Measurements from ENCODE around the gene PPP4R3A. TPM values are rescaled to one million over a fixed set of nuclear protein-coding genes. Genes with fewer than 3 reads are reported as not detected.

PPP4R3A gene
- 60.5 and 92.3 TPM in 2 replicates for total RNA-seq

DNA sequence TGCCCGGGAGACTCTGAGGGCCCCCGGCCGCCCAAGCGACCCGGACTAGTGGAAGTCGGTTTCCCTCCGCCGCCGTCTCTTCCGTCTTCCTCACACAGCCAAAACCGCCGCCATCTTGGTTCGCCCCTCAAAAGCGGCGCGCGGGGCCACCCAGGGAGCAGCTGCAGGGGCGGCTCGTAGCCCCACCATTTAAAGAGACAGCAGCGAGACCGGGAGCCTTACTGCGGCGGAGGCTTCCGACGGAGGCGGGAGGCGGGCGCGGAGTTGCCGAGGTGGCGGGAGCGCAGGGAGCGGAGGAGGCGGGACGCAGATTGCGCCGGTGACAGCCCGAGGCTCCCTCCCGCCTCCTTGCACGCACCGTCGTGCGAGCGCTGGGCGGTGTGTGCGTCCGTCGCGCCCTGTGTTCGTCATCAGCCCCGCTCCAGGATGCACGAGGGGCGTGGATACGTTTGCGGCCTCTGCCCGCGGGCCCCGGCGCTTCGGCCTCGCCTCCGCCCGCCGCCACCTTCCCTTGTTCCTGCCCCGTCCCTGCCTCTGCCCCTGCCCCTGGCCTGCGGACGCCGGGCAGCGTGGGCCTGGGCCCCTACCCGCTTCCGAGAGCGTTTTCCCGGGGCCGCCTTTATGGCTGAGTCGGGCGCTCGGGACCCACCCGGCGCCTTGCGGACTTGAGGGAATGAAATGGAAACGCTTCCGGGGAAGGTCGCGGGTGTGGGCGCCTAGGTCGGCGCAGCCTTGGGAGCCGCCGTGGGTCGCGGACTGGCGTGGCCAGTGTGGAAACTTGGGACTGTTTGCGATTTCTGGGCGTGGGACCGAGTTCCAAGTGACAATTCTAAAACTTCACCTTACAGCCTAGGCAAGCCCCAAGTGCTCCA lies at the start of gene PPP4R3A:
Gene PPP4R3A, minus strand, starts transcription at position 140 of the 872 bp plus-strand sequence. CDS start 663 bp downstream, outside the sequence.

DNA sequence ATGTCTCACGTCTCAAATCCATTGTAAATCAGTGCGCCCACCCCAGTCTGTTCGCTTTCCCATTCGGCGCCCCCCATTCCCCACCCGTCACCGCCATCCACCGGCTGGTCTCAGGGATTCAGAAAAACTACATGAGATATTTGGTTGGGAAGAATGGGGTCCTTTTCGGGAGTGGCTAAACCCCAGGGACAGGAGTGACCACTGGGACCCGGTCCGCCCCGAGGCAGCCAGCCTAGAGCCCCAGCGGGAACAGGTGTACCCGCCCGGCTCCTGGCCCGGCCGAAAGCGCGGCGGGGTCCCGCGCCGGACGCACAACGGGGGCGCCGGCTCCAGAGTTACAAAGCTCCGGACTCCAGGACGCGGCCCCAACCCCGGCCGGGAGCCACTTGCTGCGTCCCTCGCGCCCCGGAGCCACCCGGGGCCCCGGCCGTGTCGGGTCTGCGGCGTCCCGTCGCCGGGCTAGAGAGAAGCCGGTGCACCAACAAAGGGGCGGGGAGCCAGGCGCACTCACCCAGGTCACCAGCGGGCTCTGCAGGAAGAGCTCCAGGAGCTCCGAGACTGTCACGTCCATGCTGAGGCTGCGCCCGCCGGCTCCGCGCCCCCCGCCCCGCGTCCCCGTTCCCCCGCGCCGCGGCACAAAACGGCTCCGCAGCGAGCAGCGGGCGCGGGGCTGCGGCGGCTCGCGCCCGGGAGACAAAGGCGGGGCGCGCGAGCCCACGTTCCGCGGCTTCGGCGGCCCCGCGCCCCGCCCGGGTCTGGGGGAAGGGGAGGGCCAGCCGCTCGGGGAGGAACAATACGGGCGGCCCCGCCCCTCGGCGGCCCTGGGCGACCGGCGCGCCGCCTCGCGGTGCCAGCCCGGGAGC lies 92.8 kb downstream of the PPP4R3A start, which contains the start of gene CCDC88C:
Gene CCDC88C, minus strand, starts transcription at position 701 of the 863 bp plus-strand sequence. Its CDS starts 130 bp downstream, at position 571.

Other genes with a start within 250 kb of the PPP4R3A start
- 14.7 and 21.7 TPM in 2 replicates for gene CCDC88C, start 92.5 kb downstream of the PPP4R3A start, total RNA-seq
- gene CATSPERB, start 221.8 kb upstream of the PPP4R3A start, total RNA-seq: 0.64 and 1.2 TPM in 2 replicates